NB4 (cell line): ENCODE measurements around the gene ATG5.

Experiments used
- POLR2A ChIP-seq: IDR thresholded peaks from 2 replicates; pipeline ENCODE4 v1.6.1; 2011; ENCODE audit warnings: mild to moderate bottlenecking; ENCODE audit not compliant: insufficient read length; ENCODE audit errors: extremely low read depth
- TF ChIP-seq, protein P1 (sequence below): IDR thresholded peaks from 2 replicates; pipeline ENCODE4 v1.6.1; 2011; ENCODE audit warnings: low read depth, low read length
- TF ChIP-seq, protein P2 (sequence below): IDR thresholded peaks from one replicate; pipeline ENCODE4 v1.5.1; 2012; ENCODE audit warnings: low read depth, low read length

DNA sequence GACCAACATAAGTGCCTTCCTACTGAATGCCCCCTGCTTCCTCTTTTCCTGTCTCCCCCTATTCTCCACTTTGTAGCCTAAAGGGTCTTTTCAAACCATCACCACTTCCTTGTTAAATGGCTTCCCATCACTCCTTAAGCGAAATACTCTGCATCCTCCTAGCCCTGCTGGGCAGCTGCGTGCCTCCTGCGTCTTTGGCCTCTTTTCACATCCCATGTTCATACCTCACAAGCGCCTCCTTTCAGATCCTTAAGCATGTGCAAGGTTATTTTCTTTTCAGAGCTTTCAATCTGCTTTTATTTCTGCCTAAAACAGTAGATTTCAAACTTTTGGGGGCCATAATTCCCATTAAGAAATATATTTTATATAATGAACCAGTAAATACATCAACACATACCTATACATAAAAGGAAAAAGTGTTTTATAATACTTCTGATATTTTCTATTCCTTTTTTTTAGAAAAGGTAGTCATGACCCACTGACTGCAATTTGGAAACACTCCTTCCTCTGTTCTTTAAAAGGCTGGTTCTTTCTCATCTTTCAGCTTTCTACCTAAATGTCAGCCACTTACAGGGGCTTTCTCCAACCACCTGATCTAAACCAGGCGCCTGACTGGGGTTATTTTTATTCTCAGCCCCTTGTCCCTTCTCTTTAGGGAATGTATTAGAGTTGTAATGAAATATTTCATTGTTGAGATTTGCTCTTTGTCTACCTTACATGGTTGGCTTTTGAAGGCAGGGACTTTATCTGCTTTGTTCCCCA is 155.3 kb downstream of the ATG5 start:
- TF ChIP-seq POLR2A: no peak
- TF ChIP-seq, protein P1, sequence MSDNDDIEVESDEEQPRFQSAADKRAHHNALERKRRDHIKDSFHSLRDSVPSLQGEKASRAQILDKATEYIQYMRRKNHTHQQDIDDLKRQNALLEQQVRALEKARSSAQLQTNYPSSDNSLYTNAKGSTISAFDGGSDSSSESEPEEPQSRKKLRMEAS: no peak
- TF ChIP-seq, protein P2, sequence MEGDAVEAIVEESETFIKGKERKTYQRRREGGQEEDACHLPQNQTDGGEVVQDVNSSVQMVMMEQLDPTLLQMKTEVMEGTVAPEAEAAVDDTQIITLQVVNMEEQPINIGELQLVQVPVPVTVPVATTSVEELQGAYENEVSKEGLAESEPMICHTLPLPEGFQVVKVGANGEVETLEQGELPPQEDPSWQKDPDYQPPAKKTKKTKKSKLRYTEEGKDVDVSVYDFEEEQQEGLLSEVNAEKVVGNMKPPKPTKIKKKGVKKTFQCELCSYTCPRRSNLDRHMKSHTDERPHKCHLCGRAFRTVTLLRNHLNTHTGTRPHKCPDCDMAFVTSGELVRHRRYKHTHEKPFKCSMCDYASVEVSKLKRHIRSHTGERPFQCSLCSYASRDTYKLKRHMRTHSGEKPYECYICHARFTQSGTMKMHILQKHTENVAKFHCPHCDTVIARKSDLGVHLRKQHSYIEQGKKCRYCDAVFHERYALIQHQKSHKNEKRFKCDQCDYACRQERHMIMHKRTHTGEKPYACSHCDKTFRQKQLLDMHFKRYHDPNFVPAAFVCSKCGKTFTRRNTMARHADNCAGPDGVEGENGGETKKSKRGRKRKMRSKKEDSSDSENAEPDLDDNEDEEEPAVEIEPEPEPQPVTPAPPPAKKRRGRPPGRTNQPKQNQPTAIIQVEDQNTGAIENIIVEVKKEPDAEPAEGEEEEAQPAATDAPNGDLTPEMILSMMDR: no peak
